ENCODE results near the gene RCN1. TPM values are rescaled to one million over a fixed set of nuclear protein-coding genes. Genes with fewer than 3 reads are reported as not detected.

RCN1 gene
- total RNA-seq, 1 donor from 2014 or later = 545 TPM

GRCh38 chr11:32069361-32070058 lies 21.4 kb upstream of the RCN1 start:
- H3K9me3 Mint-ChIP-seq (ENCODE audit: unreplicated experiment) = peaks cover 2% of the 10 kb centered on the region
- TF ChIP-seq CTCF (IDR thresholded peaks at IDR 0.05; ENCODE audit: insufficient read depth, low read depth, low read length) (no peak), EZH2 (IDR thresholded peaks at IDR 0.05; ENCODE audit: insufficient read depth, low read length) (no peak)
- H3K4me3 ChIP-seq (ENCODE audit: insufficient read depth, low read depth, low read length) = no peak overlapping the region
- no peak overlapping the region for H3K4me2 ChIP-seq (ENCODE audit: low read length)
- no peak overlapping the region for H3K27ac ChIP-seq (ENCODE audit: low read depth, low read length)
- H3K4me3 Mint-ChIP-seq (ENCODE audit: unreplicated experiment) = no peak overlapping the region
- H3K79me2 ChIP-seq (ENCODE audit: insufficient read depth, low read length) = no peaks in the 10 kb centered on the region
- no peaks in the 10 kb centered on the region for H4K20me1 ChIP-seq (ENCODE audit: insufficient read depth, low read length)
- H3K27me3 ChIP-seq (ENCODE audit: insufficient read depth, low read length) = peaks cover 28% of the 10 kb centered on the region
- H3K4me1 ChIP-seq (ENCODE audit: insufficient read depth, low read length) = no peaks in the 10 kb centered on the region
- H3K36me3 ChIP-seq (ENCODE audit: insufficient read depth, low read length) = no peaks in the 10 kb centered on the region
- FAIRE-seq = no peak
- H3K9ac ChIP-seq (ENCODE audit: low read length) = no peak overlapping the region
- no peaks in the 10 kb centered on the region for H3K9me3 ChIP-seq (ENCODE audit: insufficient read depth, low read depth, low read length)
- no peak overlapping the region for H2AFZ ChIP-seq (ENCODE audit: low read depth, low read length)
- DNase-seq (ENCODE audit: low read depth) = no peak
- no peaks in the 10 kb centered on the region for H3K36me3 Mint-ChIP-seq (ENCODE audit: low read depth, unreplicated experiment)
- no peak overlapping the region for H3K27ac Mint-ChIP-seq (ENCODE audit: unreplicated experiment)
- H3K27me3 Mint-ChIP-seq (ENCODE audit: low read depth, unreplicated experiment) = peaks cover 9% of the 10 kb centered on the region
- H3K4me1 Mint-ChIP-seq (ENCODE audit: low read depth, unreplicated experiment) = peaks cover 27% of the 10 kb centered on the region

- H3K36me3 ChIP-seq (ENCODE audit: insufficient read depth, low read length) = no peaks in the 10 kb centered on the region
Measured at GRCh38 chr11:32070692-32071091, 20.2 kb upstream of the RCN1 start.

More at GRCh38 chr11:32070692-32071091, 20.2 kb upstream of the RCN1 start:
- Histone ChIP-seq H3K9ac (ENCODE audit: low read length) (no peak overlapping the region), H2AFZ (ENCODE audit: low read depth, low read length) (no peak overlapping the region), H3K9me3 (ENCODE audit: insufficient read depth, low read depth, low read length) (no peaks in the 10 kb centered on the region), H3K4me3 (ENCODE audit: insufficient read depth, low read depth, low read length) (no peak overlapping the region), H3K4me1 (ENCODE audit: insufficient read depth, low read length) (no peaks in the 10 kb centered on the region), H3K4me2 (ENCODE audit: low read length) (no peak overlapping the region), H3K79me2 (ENCODE audit: insufficient read depth, low read length) (no peaks in the 10 kb centered on the region), H4K20me1 (ENCODE audit: insufficient read depth, low read length) (no peaks in the 10 kb centered on the region), H3K27me3 (ENCODE audit: insufficient read depth, low read length) (peaks cover 20% of the 10 kb centered on the region), H3K27ac (ENCODE audit: low read depth, low read length) (no peak overlapping the region)
- no peaks in the 10 kb centered on the region for H3K9me3 Mint-ChIP-seq (ENCODE audit: unreplicated experiment)
- H3K4me1 Mint-ChIP-seq (ENCODE audit: low read depth, unreplicated experiment) = peaks cover 27% of the 10 kb centered on the region
- TF ChIP-seq EZH2 (IDR thresholded peaks at IDR 0.05; ENCODE audit: insufficient read depth, low read length) (no peak), CTCF (IDR thresholded peaks at IDR 0.05; ENCODE audit: insufficient read depth, low read depth, low read length) (no peak)
- H3K27ac Mint-ChIP-seq (ENCODE audit: unreplicated experiment) = no peak overlapping the region
- H3K27me3 Mint-ChIP-seq (ENCODE audit: low read depth, unreplicated experiment) = no peaks in the 10 kb centered on the region
- H3K36me3 Mint-ChIP-seq (ENCODE audit: low read depth, unreplicated experiment) = no peaks in the 10 kb centered on the region
- FAIRE-seq (no peak), DNase-seq (ENCODE audit: low read depth) (no peak)
- H3K4me3 Mint-ChIP-seq (ENCODE audit: unreplicated experiment) = no peak overlapping the region

All from astrocyte (in vitro differentiated cells and primary cell).